ENCODE data around the gene ZFYVE19.

ZFYVE19 gene

GRCh38 chr15:40838756-40839155 is 31.9 kb downstream of the ZFYVE19 start:
- TF ChIP-seq, protein P1, sequence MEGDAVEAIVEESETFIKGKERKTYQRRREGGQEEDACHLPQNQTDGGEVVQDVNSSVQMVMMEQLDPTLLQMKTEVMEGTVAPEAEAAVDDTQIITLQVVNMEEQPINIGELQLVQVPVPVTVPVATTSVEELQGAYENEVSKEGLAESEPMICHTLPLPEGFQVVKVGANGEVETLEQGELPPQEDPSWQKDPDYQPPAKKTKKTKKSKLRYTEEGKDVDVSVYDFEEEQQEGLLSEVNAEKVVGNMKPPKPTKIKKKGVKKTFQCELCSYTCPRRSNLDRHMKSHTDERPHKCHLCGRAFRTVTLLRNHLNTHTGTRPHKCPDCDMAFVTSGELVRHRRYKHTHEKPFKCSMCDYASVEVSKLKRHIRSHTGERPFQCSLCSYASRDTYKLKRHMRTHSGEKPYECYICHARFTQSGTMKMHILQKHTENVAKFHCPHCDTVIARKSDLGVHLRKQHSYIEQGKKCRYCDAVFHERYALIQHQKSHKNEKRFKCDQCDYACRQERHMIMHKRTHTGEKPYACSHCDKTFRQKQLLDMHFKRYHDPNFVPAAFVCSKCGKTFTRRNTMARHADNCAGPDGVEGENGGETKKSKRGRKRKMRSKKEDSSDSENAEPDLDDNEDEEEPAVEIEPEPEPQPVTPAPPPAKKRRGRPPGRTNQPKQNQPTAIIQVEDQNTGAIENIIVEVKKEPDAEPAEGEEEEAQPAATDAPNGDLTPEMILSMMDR (IDR thresholded peaks at IDR 0.05; ENCODE audit: low read depth, low read length): no peak
- no peak overlapping the region for H3K4me3 ChIP-seq (ENCODE audit: low read depth, low read length)
- peaks cover 10% of the 10 kb centered on the region for H3K27me3 ChIP-seq
- no peaks in the 10 kb centered on the region for H3K36me3 ChIP-seq
- no peaks in the 10 kb centered on the region for H3K9me3 ChIP-seq
- DNase-seq: no peak
- H3K4me1 ChIP-seq: no peaks in the 10 kb centered on the region; the same call in 1 of the 2 replicates

GRCh38 chr15:40841741-40842140 is 34.9 kb downstream of the ZFYVE19 start:
- Histone ChIP-seq H3K36me3 (no peaks in the 10 kb centered on the region), H3K4me1 (no peaks in the 10 kb centered on the region; the same call in 1 of the 2 replicates), H3K9me3 (no peaks in the 10 kb centered on the region), H3K4me3 (ENCODE audit: low read depth, low read length) (no peak overlapping the region), H3K27me3 (peaks cover 22% of the 10 kb centered on the region)
- no peak for DNase-seq
- TF ChIP-seq, protein P1 (IDR thresholded peaks at IDR 0.05; ENCODE audit: low read depth, low read length): no peak

GRCh38 chr15:40843261-40843884 is 36.5 kb downstream of the ZFYVE19 start:
- H3K36me3 ChIP-seq: no peaks in the 10 kb centered on the region
- DNase-seq: no peak
- peaks cover 4% of the 10 kb centered on the region for H3K4me1 ChIP-seq
- H3K9me3 ChIP-seq: no peaks in the 10 kb centered on the region
- no peak overlapping the region for H3K4me3 ChIP-seq (ENCODE audit: low read depth, low read length)
- peaks cover 22% of the 10 kb centered on the region for H3K27me3 ChIP-seq
- TF ChIP-seq, protein P1 (IDR thresholded peaks at IDR 0.05; ENCODE audit: low read depth, low read length): no peak

DNA sequence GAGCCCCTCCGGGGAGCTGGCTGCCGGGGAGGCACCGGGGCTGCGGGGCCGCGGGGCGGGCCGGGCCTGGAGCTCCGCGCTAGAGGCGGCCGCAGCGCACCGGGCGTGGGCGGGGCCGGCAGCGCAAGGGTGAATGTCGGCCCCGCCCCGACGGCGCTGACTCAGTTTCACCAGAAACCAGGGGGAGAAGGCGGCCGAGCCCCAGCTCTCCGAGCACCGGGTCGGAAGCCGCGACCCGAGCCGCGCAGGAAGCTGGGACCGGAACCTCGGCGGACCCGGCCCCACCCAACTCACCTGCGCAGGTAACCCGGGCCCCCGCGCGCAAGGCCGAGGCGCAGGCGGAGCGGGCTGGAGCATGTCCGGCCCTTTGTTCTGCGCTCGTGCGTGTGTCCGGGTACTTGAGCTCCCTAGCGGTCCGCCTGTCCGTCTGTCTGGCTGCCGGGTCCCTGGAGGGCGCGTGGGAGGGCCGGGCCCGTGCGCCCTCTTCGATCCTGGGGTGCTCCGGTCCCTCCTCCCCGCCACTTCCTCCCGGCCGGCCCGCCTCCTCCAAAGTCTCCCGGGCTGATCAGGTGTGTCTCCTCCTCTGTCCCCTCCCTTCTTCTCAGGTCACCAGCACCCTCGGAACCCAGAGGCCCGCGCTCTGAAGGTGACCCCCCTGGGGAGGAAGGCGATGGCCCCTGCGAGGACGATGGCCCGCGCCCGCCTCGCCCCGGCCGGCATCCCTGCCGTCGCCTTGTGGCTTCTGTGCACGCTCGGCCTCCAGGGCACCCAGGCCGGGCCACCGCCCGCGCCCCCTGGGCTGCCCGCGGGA is 37.2 kb downstream of the ZFYVE19 start, which contains the start of gene SPINT1:
Gene SPINT1, plus strand, starts transcription at position 164 of the 811 bp plus-strand sequence. Its CDS starts 507 bp downstream, at position 671.
- no peaks in the 10 kb centered on the region for H3K9me3 ChIP-seq
- DNase-seq: no peak

DNA sequence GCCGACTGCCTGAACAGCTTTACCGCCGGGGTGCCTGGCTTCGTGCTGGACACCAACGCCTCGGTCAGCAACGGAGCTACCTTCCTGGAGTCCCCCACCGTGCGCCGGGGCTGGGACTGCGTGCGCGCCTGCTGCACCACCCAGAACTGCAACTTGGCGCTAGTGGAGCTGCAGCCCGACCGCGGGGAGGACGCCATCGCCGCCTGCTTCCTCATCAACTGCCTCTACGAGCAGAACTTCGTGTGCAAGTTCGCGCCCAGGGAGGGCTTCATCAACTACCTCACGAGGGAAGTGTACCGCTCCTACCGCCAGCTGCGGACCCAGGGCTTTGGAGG is 37.8 kb downstream of the ZFYVE19 start:
- Histone ChIP-seq H3K36me3 (no peaks in the 10 kb centered on the region), H3K4me3 (ENCODE audit: low read depth, low read length) (no peak overlapping the region), H3K4me1 (peaks cover 4% of the 10 kb centered on the region), H3K27me3 (peaks cover 22% of the 10 kb centered on the region), H3K9me3 (no peaks in the 10 kb centered on the region)
- DNase-seq: no peak
- TF ChIP-seq, protein P1 (IDR thresholded peaks at IDR 0.05; ENCODE audit: low read depth, low read length): no peak

More for the DNA sequence above, 37.2 kb downstream of the ZFYVE19 start, which contains the start of gene SPINT1:
- Histone ChIP-seq H3K36me3 (no peaks in the 10 kb centered on the region), H3K4me3 (ENCODE audit: low read depth, low read length) (peak within 1 kb of the TSS; percentile 43), H3K4me1 (peaks cover 4% of the 10 kb centered on the region), H3K27me3 (peaks cover 22% of the 10 kb centered on the region)
- TF ChIP-seq, protein P1 (IDR thresholded peaks at IDR 0.05; ENCODE audit: low read depth, low read length): no peak

DNA sequence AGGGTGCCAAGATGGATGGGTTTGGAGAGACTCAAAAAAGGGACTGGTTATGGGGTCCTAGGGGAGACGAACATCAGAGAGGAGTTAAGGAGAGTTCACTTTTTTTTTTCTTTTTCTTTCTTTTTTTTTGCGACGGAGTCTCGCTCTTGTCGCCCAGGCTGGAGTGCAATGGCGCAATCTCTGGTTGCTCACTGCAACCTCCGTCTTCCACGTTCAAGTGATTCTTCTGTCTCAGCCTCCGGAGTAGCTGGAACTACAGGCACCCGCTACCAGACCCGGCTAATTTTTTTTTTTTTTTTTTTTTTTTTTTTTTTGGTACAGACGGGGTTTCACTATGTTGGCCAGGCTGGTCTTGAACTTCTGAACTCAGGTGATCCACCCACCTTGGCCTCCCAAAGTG is 38.1 kb downstream of the ZFYVE19 start:
- H3K4me3 ChIP-seq (ENCODE audit: low read depth, low read length): no peak overlapping the region
- H3K9me3 ChIP-seq: no peaks in the 10 kb centered on the region
- H3K36me3 ChIP-seq: no peaks in the 10 kb centered on the region
- TF ChIP-seq, protein P1 (IDR thresholded peaks at IDR 0.05; ENCODE audit: low read depth, low read length): no peak
- H3K27me3 ChIP-seq: peaks cover 22% of the 10 kb centered on the region
- DNase-seq: no peak
- peaks cover 4% of the 10 kb centered on the region for H3K4me1 ChIP-seq
